NCI-H2227 treated with DMSO at 0.1 percent for 48 hours (cell line): ENCODE results near the gene DLD.
A peak's percentile ranks its signal among the peaks of the same experiment; 100 is the strongest.
"Not testable (repeated sequence)": the region's sequence is repeated elsewhere in the genome, so short reads cannot be mapped to it uniquely, and the experiment has no call there.

ENCODE experiments used
- DNase-seq: peaks from one replicate; lab custom pipeline; 2025; lab: John Stamatoyannopoulos, UW

DLD gene

DNA sequence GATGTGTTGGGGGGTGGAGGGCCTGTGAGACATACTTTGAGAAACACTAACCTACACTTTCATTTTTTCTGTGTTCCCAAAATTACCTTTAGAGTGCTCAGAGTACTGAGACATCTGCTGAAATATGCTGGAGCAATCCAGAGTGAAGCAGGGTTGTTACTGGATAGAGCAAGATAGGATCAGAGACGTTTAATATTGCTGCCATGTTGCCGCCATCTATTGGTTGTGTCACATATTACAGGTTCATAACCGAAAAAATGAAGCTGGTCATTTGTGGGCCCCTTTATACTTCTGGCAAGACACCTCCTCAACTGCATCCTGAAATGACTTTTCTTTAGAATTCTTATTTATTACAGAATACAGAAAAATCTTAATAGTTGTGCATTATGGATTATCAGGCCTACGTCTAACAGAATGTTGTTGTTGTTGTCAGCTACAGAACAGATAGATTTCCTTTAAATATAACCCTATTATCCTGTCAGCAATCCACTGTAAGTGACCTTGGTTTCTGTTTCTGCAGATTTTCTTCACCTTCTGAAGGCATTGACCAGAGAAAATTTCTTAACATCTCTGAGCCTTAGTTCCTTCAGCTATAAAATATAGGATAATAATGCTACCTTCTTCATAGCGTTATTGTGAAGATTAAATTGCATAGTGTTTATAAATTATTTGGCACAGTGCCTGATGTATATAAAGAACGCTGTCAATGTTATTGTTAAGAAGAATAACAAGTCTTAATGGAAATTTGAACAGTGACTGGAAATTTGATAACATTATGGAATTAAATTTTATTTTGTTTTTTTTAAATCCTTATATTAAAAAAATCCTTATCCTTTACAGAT is 16.2 kb upstream of the DLD start:
- DNase-seq = peak; percentile 73

DNA sequence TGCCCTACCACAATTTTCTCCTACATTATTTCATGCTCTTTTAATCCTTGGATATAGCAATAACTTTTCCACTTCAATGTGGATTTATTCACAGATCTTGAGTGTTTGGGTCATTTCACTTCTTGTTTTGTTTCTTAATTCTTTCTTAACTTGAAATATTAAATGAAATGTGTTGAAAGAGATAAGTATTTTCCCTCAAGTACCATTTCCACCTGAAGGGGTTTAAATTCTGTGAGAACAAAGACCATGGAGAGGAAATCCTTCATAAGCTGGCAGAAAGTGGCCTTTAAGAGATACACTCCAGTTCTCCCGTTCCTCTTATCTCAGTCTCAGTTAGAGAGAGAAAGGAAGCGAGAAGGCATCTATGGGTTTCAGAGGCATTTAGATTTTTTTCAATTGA is 14.1 kb upstream of the DLD start:
- no peak for DNase-seq

DNA sequence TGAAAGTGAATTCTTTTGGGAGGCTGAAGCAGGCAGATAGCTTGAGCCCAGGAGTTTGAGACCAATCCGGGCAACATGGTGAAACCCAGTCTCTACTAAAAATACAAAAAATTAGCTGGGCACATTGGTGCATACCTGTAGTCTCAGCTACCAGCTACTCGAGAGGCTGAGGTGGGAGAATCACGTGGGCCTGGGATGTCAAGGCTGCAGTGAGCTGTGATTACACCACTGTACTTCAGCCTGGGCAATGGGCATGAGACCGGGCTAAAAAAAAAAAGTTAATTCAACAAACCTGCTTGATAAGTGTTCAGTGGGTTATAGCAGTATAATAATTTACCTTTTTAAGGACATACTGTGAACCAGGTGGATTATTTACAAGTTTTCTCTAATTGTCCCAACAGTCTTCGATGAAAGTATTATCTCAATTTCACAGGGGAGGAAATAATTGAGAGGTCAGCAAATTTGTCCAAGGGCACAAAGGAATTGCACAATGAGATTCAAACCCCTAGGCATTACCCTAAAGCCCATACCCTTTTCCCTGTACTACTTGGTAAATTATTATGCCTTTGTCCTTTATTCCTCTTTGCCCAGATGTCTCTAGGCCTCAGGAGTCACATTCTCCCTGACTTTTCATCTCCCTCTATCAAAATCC is 13.1 kb upstream of the DLD start:
- DNase-seq = no peak

DNA sequence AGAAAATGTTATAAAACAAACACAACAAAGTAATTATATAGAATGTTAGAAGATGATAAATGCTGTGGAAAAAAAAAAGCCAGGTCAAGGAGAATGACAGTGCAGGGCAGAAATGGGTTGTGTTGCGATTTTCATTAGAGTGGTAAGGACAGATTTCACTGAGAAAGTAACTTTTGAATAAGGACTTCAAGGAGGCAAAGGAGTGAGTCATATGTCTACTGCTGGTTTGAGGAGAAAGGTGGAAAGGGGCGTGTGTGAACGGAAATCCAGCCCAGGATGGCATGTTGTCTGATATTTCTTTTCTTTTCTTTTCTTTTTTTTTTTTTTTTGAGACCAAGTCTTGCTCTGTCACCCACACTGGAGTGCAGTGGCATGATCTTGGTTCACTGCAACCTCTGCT is 12.3 kb upstream of the DLD start:
- DNase-seq = no peak

DNA sequence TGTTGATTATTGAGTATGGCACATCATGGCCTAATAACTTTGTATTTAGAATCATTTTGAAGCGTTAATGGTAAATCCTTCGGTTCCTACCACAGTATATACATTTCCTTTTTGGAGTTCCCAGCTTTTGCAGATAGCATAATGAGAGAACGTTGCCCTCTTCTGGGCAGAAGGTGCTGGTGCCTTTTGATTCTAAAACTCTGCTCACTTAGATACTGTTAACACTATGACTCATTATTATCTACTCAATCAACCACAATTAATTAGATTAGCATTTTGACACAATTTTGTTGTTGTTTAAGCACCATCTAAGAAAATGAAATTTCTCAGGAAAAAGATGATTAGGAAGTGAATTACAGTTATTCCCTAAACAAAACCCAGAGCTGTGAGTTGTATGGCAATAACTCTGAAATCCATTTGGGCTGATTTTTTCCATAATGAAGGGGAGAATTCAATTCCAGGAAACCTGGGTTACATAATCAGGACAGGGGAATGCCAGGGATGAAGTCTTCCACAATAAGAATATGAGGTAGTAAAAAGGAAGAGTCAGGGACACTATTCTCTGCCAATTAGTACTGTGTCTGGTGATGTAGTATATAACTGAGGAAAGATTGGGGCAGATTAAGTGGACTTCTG is 11.5 kb upstream of the DLD start:
- DNase-seq = peak; percentile 69

DNA sequence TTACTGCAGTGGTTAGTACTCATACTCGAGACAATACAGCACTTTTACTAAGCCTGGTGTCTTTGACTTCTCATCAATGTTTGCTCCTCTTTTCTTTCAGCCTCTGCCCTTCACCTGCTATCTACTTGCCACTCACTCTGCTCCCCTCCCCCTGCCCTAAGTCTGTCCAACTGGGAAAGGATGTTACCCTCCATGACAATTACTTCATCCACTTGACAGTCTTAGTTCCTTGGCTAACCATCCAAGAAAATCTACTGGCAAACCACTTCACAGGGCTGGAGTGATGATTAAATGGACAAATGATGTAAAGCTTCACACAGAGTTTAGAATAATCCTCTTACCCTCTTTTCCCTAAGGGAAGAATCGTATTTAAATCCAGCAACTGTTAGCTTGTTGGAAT is 8.2 kb upstream of the DLD start:
- DNase-seq = peak; percentile 29

DNA sequence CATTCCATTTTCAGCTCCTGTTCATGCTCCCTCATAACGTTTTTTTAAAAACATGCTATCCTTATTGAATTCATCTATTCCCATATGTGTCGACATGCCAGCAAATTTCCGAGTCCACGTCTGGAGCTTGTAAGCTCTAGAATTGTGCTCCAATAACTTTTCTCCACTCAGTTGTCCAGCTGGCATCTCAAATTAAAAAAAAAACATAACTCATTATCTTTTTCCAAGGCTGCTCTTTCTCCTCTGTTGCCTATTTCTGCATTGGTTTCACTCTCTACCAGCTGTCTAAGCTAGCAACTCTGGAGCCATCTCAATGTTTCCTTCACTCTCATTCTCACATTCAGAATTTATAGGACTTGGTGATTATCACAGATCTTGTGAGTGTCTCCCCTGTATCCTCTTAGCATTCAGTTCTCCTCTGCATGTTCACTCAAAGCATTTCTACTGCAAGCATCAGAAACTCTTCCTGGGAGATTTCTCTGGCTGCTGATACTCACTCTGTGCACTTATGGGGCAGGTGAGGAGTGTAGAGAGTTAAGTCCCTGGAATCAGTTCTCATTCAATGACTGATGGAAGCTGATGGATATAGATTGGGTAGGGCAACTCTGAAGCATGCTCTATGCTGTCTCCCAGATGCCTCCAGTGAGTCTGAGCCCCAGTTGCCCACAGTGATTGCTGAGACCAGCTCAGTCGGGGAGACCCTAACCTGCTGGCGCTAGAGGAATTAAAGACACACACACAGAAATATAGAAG is 6.7 kb upstream of the DLD start:
- no peak for DNase-seq

DNA sequence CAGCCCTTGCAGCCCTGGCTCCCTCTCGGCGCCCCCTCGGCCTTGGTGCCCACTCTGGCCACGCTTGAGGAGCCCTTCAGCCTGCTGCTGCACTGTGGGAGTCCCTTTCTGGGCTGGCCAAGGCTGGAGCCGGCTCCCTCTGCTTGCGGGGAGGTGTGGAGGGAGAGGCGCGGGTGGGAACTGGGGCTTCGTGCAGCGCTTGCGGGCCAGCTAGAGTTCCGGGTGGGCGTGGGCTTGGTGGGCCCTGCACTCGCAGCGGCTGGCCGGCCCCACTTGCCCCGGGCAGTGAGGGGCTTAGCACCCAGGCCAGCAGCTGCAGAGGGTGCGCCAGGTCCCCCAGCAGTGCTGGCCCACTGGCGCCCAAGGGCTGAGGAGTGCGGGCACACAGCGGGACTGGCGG is 3.2 kb upstream of the DLD start:
- not testable (repeated sequence) for DNase-seq

DNA sequence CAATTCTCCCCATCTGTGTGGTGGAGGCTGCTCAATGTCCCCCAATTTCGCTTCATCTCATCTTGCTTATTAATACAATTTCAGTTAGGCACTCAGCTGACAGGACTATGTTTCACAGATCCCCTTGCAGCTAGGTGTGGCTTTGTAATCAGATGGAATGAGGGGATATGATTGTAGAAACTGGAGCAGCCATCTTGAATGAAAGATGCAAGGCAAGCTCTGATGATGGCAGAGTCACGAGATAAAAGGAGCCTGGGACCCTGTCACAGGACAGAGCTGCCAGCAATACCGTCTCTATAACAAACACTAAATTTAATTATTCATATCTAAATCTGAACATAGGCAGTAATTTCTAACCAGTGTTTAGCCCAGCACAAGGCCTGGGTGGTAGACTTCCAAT is 991 bp upstream of the DLD start:
- no peak for DNase-seq

DNA sequence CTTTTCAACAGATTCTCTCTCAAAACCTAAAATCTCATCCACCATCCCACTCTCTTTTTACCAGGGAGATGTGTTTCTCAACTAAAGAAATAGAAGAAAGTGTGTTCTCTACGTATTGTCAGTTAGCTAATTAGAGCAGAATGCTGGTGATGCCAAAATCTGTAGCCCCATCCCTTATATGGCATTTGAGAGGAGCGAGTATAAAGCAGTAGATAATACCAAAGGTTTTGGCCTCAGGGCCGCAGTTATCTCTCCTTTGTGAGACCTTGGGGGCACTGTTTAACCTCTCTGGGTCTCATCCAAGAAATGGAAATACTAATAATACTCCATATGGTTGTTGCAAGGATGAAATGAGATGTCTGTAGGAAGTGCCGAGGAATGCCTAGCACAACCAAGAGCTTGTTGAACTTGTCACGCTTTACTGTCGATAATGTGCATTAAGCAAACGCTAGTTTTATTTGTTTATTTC is 456 bp upstream of the DLD start:
- DNase-seq = no peak

DNA sequence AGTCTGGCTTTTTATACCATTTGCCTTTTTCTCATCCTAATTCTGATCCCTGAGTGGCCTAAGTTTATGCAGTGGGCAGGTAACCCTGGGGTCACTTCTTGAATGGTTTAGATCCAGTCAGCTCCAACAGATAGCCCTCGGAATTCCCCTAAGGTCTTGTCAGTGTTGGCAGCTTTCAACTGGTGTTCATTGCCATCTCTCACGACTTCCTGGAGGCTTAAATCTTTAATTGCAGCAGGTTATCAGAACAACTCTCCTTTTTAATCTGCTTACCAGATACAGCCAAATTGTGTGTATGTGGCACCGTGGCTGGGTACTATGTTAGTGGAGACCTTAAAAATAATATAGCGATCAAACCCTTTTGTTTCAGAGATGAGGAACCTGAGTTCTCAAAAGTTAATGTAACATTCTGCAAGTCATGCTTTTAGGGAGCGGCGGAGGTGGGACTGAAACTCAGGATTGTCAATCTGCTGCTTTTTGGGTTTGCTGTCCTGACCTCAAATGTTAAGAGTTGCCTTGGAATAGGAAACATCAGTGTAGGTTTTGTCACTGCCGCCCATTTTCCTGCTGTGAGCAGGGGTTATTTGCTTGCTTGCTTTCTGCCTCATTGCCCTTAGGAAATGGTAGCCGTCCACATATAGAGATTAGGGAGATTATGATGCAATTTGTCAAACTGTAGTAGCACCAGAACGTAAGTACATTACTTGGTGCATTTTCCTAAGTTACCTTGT is 818 bp downstream of the DLD start:
- DNase-seq = no peak

DNA sequence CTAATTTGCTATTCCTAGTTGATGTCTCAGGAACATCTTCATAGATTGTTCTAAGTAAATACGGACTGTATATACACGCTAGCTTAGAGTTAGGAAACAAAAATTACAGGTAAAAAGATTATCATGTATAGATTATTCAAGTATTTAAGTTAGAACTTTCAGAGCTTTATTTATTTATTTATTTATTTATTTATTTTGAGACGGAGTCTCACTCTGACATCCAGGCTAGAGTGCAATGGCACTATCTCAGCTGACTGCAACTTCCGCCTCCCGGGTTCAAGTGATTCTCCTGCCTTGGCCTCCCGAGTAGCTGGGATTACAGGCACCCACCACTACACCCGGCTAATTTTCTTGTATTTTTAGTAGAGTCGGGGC is 1.4 kb downstream of the DLD start:
- not testable (repeated sequence) for DNase-seq

DNA sequence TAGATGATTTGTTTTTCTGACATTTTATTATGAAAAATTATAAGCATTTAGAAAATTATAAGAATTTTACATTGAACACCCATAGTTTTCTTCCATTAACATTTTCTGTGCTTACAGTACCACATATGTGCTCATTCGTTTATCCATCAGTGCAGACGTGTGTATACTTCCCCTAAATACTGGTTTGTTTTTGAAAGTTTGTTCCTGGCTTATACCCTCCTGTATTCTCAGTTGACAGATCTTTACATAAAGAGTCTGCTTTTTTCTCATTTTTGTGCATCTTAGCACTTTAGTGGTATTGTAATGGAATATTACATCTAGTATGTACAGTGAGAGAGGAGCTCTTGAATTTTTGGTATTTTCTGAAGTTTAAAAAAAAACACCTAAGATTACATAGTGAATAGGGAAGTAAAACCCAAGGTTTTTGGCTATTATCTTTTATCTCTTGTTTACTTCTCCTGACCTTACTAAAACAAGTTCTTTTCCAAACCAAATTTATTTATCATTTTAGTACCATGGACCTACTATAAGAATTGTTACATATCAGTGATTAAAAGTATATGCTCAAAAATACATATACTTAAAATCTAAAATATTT is 8.1 kb downstream of the DLD start:
- no peak for DNase-seq

DNA sequence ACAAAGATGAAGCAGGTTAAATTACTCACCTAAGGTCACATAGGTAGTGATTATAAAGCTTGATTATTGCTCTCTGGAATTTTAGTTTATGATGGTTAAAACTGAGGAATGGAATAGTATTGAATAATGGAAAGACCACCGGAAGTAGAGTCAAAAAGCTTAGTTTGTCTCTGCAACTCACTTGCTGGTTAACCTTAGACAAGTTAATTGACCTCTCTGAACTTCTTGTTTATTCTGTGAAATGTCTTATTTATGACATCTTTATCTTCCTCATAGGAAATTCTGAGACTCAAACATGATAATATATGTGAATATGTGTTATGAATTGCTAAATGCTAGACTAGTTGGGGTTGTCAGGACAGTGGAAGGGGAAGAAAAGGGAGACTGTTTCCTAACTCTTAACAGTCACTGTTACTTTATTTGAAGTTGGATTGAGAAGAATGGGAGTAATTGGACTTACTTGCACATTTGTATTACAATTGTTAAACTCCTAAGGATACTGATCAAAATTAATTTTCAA is 9.6 kb downstream of the DLD start:
- no peak for DNase-seq

DNA sequence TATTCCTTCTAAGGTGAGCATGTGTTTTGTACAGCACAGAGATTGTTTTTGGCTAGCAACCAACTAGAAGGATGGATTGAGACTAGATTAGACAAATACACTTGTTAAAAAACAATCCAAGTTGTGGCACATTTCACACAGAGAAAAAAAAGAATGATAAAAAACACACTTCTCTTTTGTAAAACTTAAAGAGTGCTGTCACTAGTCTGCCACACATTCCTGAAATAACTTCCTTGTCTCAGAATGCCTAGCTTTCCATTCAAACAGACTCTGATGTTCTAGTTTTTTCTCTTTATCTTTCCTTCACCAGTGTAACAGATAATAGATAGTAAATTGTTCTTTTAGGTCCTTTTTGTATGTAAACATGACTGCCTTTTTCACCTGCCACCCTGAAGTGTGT is 11.4 kb downstream of the DLD start:
- DNase-seq = no peak

DNA sequence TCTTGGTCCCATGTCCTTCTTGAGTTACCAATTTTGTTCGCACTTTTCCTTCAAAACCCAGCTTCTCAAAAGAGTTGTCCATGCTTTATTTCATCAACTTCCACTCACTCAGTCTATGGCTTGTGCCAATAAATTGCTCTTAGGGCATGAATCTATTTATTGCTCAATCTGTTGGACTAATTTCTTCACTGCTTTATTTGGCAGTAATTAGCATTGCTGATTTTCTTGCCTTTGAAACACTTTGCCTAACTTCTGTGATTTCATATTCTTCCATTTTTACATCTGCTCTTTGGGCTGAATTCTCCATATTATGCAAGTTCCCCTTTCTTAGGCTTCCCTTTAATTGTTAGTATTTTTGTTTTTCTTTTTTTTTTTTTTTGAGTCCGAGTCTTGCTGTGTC is 16.8 kb downstream of the DLD start:
- DNase-seq = no peak

DNA sequence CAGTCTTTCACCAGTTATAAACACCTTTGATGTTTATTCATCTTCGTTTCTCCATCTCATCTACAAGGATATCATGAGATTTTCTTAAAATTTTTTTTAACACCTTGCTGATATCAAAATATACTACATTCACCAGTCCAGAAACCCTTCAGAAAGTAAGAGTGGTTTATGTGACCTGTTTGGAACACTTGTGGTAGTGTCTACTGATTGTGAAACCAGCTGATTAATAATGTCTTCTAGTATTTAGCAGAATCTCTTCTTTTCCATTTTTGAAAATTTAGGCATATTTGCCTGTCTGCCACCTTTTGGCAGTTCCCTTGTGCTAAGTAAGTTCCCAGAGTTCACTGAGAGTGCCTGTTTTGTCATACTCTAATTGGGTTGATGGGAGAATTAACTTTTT is 18.5 kb downstream of the DLD start:
- no peak for DNase-seq

DNA sequence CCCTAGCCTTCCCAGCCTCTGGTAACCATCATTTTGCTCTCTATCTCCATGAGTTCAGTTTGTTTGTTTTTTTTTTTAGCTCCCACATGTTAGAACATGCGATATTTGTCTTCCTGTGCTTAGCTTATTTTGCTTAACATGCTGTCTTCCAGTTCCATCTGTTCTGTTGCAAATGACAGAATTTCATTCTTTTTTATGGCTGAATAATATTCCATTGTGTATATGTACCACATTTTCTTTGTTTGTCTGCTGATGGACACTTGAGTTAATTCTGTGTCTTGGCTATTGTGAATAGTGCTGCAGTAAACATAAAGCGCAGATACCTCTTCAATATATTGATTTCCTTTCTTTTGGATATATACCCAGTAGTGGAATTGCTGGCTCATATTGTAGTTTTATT is 21.0 kb downstream of the DLD start:
- no peak for DNase-seq

DNA sequence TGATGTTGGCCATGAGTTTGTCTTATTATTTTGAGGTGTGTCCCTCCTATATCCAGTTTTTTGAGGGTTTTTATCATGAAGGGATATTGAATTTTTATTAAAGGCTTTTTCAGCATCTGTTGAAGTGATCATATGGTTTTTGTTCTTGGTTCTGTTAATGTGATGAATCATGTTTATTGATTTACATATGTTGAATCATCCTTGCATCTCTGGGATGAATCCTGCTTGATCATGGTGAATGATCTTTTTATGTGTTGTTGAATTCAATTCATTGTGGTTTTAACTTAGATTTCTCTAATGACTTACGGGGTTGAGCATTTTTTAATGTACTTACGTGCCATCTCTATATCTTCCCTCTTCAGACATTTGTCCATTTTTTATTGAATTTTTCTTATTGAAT is 22.9 kb downstream of the DLD start:
- DNase-seq = no peak

DNA sequence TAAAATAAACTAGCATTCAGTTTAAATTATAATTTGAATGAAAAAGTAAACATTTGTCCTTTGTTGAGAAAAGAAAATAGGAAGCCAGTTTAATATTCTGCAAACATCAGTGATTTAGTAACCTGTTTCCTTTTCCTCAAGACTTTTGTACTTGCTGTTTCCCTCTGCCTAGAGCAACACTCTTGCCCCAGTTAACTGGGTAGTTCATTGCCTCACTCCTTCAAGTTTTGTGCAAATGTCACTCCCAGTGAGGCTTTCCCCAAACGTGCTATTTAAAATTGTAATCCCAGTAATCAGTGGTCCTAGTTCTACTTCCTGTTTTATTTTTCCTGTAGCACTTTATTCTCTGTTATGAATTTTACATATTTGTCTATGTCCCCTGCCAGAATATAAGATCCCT is 23.8 kb downstream of the DLD start:
- DNase-seq = no peak

DNA sequence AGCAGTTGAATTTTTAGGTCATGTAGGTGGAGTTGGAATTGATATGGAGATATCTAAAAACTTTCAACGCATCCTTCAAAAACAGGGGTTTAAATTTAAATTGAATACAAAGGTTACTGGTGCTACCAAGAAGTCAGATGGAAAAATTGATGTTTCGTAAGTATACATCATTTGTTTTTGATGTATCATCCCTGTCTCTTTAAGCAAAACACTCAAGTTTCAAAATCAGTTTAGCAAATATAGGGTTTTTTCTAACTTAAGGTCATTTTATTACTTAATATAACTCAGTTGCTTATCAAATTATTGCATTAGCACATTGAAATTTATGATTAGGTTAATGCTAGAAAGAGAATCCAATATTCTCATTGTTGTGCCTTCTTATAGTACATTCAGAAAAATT is 24.6 kb downstream of the DLD start:
- DNase-seq = no peak
